Stimulated activated CD4-positive, alpha-beta T cell treated with anti-CD3 and anti-CD28 coated beads, Interleukin-12 subunit alpha, Interleukin-12 subunit beta, amount 100 ng/mL, for 24 hours (primary cell): ENCODE measurements around the gene RASA1.
"Not testable (repeated sequence)": the region's sequence is repeated elsewhere in the genome, so short reads cannot be mapped to it uniquely, and the experiment has no call there.

ENCODE experiments used
- DNase-seq, 2 experiments: peaks; one replicate each; pipeline ENCODE4 v3.0.0-alpha.2; 2020; ENCODE audit warnings: low read depth in 2 of 2

RASA1 gene

GRCh38 chr5:87267574-87268125 lies at the start of gene RASA1:
Gene RASA1 (plus strand): TSS chr5:87267883. CDS start chr5:87268452, 569 bp downstream.
- peak; percentile 84 to 92 for DNase-seq

- no peak for DNase-seq
Observed at GRCh38 chr5:87229780-87230179, 37.9 kb upstream of the RASA1 start.

GRCh38 chr5:87231037-87231808 lies 36.5 kb upstream of the RASA1 start:
- no peak for DNase-seq

GRCh38 chr5:87233143-87233542 lies 34.5 kb upstream of the RASA1 start:
- no peak for DNase-seq

GRCh38 chr5:87241555-87241954 lies 26.1 kb upstream of the RASA1 start:
- no peak for DNase-seq

- no peak for DNase-seq
Observed at GRCh38 chr5:87242242-87242641, 25.4 kb upstream of the RASA1 start.

- no peak for DNase-seq
Observed at GRCh38 chr5:87243161-87243844, 24.4 kb upstream of the RASA1 start.

- no peak for DNase-seq
Observed at GRCh38 chr5:87245451-87245850, 22.2 kb upstream of the RASA1 start.

- no peak for DNase-seq
Observed at GRCh38 chr5:87246061-87246460, 21.6 kb upstream of the RASA1 start.

GRCh38 chr5:87252283-87252605 lies 15.4 kb upstream of the RASA1 start:
- DNase-seq, result no peak

GRCh38 chr5:87254035-87254434 lies 13.6 kb upstream of the RASA1 start:
- no peak for DNase-seq

GRCh38 chr5:87258507-87258906 lies 9.2 kb upstream of the RASA1 start:
- no peak for DNase-seq

- DNase-seq, result no peak
Observed at GRCh38 chr5:87260604-87261192, 7.0 kb upstream of the RASA1 start.

- no peak for DNase-seq
Observed at GRCh38 chr5:87263498-87263897, 4.2 kb upstream of the RASA1 start.

GRCh38 chr5:87266914-87267573 lies 639 bp upstream of the RASA1 start:
- DNase-seq, result no peak

- DNase-seq, result peak; percentile 54 to 63
Observed at GRCh38 chr5:87268126-87268969, 665 bp downstream of the RASA1 start.

- DNase-seq, result no peak
Observed at GRCh38 chr5:87268970-87269377, 1.3 kb downstream of the RASA1 start.

- not testable (repeated sequence) for DNase-seq
Observed at GRCh38 chr5:87270888-87271287, 3.2 kb downstream of the RASA1 start.

GRCh38 chr5:87276655-87277054 lies 9.0 kb downstream of the RASA1 start:
- DNase-seq, result no peak

GRCh38 chr5:87277279-87277835 lies 9.7 kb downstream of the RASA1 start:
- no peak for DNase-seq

GRCh38 chr5:87278590-87279100 lies 11.0 kb downstream of the RASA1 start:
- DNase-seq, result no peak
